HEK293 (cell line): ENCODE results near the gene MSL2.

Source experiments
- CTCF ChIA-PET: fragments of 350-600 bp; formaldehyde crosslinking; extraction: SDS; loops from one replicate; lab custom pipeline; 2021; ENCODE audit warnings: antibody characterized with exemption; lab: Yijun Ruan, JAX
- POLR2A ChIA-PET: fragments of 300-600 bp; formaldehyde crosslinking; extraction: SDS; loops from one replicate; lab custom pipeline; 2020; ENCODE audit warnings: antibody characterized with exemption, inconsistent platforms; lab: Yijun Ruan, JAX
- H3K27ac ChIP-seq: fragments of 200-500 bp; sonication (Bioruptor generic); 2 replicates; pipeline ENCODE4 v1.5.1; 2014; ENCODE audit warnings: low read depth, low read length, control low read depth, inconsistent platforms; ENCODE audit errors: extremely low read depth
- H3K36me3 ChIP-seq, 2 experiments: fragments of 200-500 bp in 1 of 2; sonication (Bioruptor generic) in 1 of 2; 1 replicate in 1 of 2; 2 replicates in 1 of 2; pipeline ENCODE4 v1.5.1; 2014 to 2017; ENCODE audit warnings: inconsistent platforms in 2 of 2, low read length in 2 of 2; ENCODE audit not compliant: control insufficient read depth in 2 of 2, insufficient read depth in 1 of 2
- H3K4me1 ChIP-seq: fragments of 200-500 bp; sonication (Bioruptor generic); 2 replicates; pipeline ENCODE4 v1.5.1; 2014; ENCODE audit warnings: mild to moderate bottlenecking, low read length, inconsistent platforms; ENCODE audit not compliant: control insufficient read depth, insufficient read depth
- H3K4me3 ChIP-seq: 2 replicates; pipeline ENCODE4 v1.5.1; 2011; ENCODE audit warnings: low read depth, mild to moderate bottlenecking, control low read depth, low read length, moderate library complexity
- H3K9me3 ChIP-seq: fragments of 200-500 bp; sonication (Bioruptor generic); 2 replicates; pipeline ENCODE4 v1.5.1; 2014; ENCODE audit warnings: low read depth, low read length, inconsistent platforms; ENCODE audit not compliant: control insufficient read depth, insufficient read depth
- CTCF ChIP-seq: fragments of 450-650 bp; formaldehyde crosslinking; IDR thresholded peaks from 2 replicates; pipeline ENCODE4 v1.5.1; 2016; ENCODE audit warnings: missing biosample characterization, missing genetic modification characterization
- EGR2 ChIP-seq: fragments of 450-650 bp; formaldehyde crosslinking; IDR thresholded peaks from 2 replicates; pipeline ENCODE4 v1.5.1; 2016; ENCODE audit warnings: low read depth, missing biosample characterization, missing genetic modification characterization
- FEZF1 ChIP-seq: fragments of 450-650 bp; formaldehyde crosslinking; IDR thresholded peaks from 2 replicates; pipeline ENCODE4 v1.5.1; 2016; ENCODE audit warnings: missing biosample characterization, missing genetic modification characterization
- INSM2 ChIP-seq: fragments of 450-650 bp; formaldehyde crosslinking; IDR thresholded peaks from 2 replicates; pipeline ENCODE4 v1.5.1; 2016; ENCODE audit warnings: missing biosample characterization, missing genetic modification characterization
- PATZ1 ChIP-seq: fragments of 450-650 bp; formaldehyde crosslinking; IDR thresholded peaks from 2 replicates; pipeline ENCODE4 v1.5.1; 2016; ENCODE audit warnings: missing biosample characterization, missing genetic modification characterization
- PRDM1 ChIP-seq: fragments of 450-650 bp; formaldehyde crosslinking; IDR thresholded peaks from 2 replicates; pipeline ENCODE4; 2016; ENCODE audit warnings: missing biosample characterization, missing genetic modification characterization
- PRDM6 ChIP-seq: fragments of 450-650 bp; formaldehyde crosslinking; IDR thresholded peaks from 2 replicates; pipeline ENCODE4 v1.5.1; 2017; ENCODE audit warnings: missing biosample characterization, missing genetic modification characterization
- SETDB1 ChIP-seq: IDR thresholded peaks from one replicate; pipeline ENCODE4 v1.6.1; 2017; ENCODE audit warnings: mild to moderate bottlenecking, low read length, moderate library complexity, mixed read lengths; ENCODE audit not compliant: insufficient read length
- ZBTB1 ChIP-seq: fragments of 450-650 bp; formaldehyde crosslinking; IDR thresholded peaks from 2 replicates; pipeline ENCODE4 v1.5.1; 2016; ENCODE audit warnings: missing biosample characterization, missing genetic modification characterization
- ZBTB7A ChIP-seq: fragments of 450-650 bp; formaldehyde crosslinking; IDR thresholded peaks from 2 replicates; pipeline ENCODE4 v1.5.1; 2016; ENCODE audit warnings: low read depth, missing biosample characterization, missing genetic modification characterization
- ZFHX2 ChIP-seq: fragments of 450-650 bp; formaldehyde crosslinking; conservative IDR thresholded peaks from 2 replicates; pipeline ENCODE4 v1.5.1; 2016; ENCODE audit warnings: missing biosample characterization, missing genetic modification characterization
- ZNF10 ChIP-seq: fragments of 450-650 bp; formaldehyde crosslinking; IDR thresholded peaks from 2 replicates; pipeline ENCODE4 v1.5.1; 2017; ENCODE audit warnings: missing biosample characterization, missing genetic modification characterization
- ZNF202 ChIP-seq: fragments of 450-650 bp; formaldehyde crosslinking; IDR thresholded peaks from 2 replicates; pipeline ENCODE4 v1.5.1; 2016; ENCODE audit warnings: missing biosample characterization, missing genetic modification characterization, borderline replicate concordance
- ZNF280D ChIP-seq: fragments of 450-650 bp; formaldehyde crosslinking; IDR thresholded peaks from 2 replicates; pipeline ENCODE4 v1.5.1; 2016; ENCODE audit warnings: missing biosample characterization, missing genetic modification characterization
- ZNF398 ChIP-seq: fragments of 450-650 bp; formaldehyde crosslinking; IDR thresholded peaks from 2 replicates; pipeline ENCODE4 v1.5.1; 2017; ENCODE audit warnings: missing biosample characterization, missing genetic modification characterization
- ZNF645 ChIP-seq: fragments of 450-650 bp; formaldehyde crosslinking; IDR thresholded peaks from 2 replicates; pipeline ENCODE4; 2016; ENCODE audit warnings: missing biosample characterization, missing genetic modification characterization

Gene MSL2

GRCh38 chr3:136194409-136195257 is 1.5 kb downstream of the MSL2 start:
- Histone ChIP-seq H3K4me1 (no peaks in the 10 kb centered on the region; the same call in 1 of the 2 replicates), H3K9me3 (no peaks in the 10 kb centered on the region), H3K27ac (peak overlapping the region; percentile 99), H3K4me3 (peak overlapping the region; percentile 83), H3K36me3 (peaks cover 0 to 9% of the 10 kb centered on the region in 2 experiments; a peak in 1 of 3 replicates)
- TF ChIP-seq ZFHX2, result peak; percentile 67
- TF ChIP-seq FEZF1 (tag by site-specific recombination), result peak; percentile 28; the same call in 1 of the 2 replicates
- 0 out of 2 replicates have a peak, but pooled peaks have one; percentile 5 for TF ChIP-seq CTCF (tag by site-specific recombination)
- TF ChIP-seq EGR2, result peak; percentile 46
- TF ChIP-seq ZBTB1 (tag by site-specific recombination), result no peak
- ChIA-PET POLR2A (interaction anchor here (0.6 to 1.9 kb wide), 3 partner anchors 81 to 1709 kb away, joined by 4 to 5 read pairs (median 4); partner anchors contain the start of genes ANAPC13 and CEP63), CTCF (interaction anchor here (0.7 kb wide), 1 partner anchor 58 kb away, joined by 3 read pairs; no protein-coding TSS in a partner anchor)

- no peak overlapping the region for H3K27ac ChIP-seq
- H3K36me3 ChIP-seq, result peaks cover 0 to 9% of the 10 kb centered on the region in 2 experiments; a peak in 1 of 3 replicates
- ChIA-PET POLR2A (interaction anchor here (0.5 to 1.7 kb wide), 3 partner anchors 51 to 310 kb away, joined by 4 to 6 read pairs (median 4); no protein-coding TSS in a partner anchor), CTCF (interaction anchor here (0.6 to 0.7 kb wide), 2 partner anchors 57 to 157 kb away, joined by 3 read pairs; no protein-coding TSS in a partner anchor)
- no peaks in the 10 kb centered on the region for H3K9me3 ChIP-seq
- H3K4me1 ChIP-seq, result peaks cover under 1% of the 10 kb centered on the region; the same call in 1 of the 2 replicates
- peak overlapping the region; percentile 83 for H3K4me3 ChIP-seq
- no peak for TF ChIP-seq ZBTB7A
- TF ChIP-seq ZNF280D (tag by site-specific recombination), result no peak
- peak; percentile 60 for TF ChIP-seq PRDM6
- no peak for TF ChIP-seq SETDB1
- TF ChIP-seq ZNF202, result no peak
- peak; percentile 59 for TF ChIP-seq PRDM1 (tag by site-specific recombination)
- no peak for TF ChIP-seq INSM2
- no peak for TF ChIP-seq ZNF398 (tag by site-specific recombination)
- TF ChIP-seq ZNF10, result 0 out of 2 replicates have a peak, but pooled peaks have one; percentile 11
- 0 out of 2 replicates have a peak, but pooled peaks have one; percentile 23 for TF ChIP-seq PATZ1
- TF ChIP-seq ZNF645 (tag by site-specific recombination), result no peak
Measured at GRCh38 chr3:136193278-136194054, 2.7 kb downstream of the MSL2 start.
